ENCODE results near the gene PANK2.
"Not testable (repeated sequence)": the region's sequence is repeated elsewhere in the genome, so short reads cannot be mapped to it uniquely, and the experiment has no call there.

The PANK2 gene

DNA sequence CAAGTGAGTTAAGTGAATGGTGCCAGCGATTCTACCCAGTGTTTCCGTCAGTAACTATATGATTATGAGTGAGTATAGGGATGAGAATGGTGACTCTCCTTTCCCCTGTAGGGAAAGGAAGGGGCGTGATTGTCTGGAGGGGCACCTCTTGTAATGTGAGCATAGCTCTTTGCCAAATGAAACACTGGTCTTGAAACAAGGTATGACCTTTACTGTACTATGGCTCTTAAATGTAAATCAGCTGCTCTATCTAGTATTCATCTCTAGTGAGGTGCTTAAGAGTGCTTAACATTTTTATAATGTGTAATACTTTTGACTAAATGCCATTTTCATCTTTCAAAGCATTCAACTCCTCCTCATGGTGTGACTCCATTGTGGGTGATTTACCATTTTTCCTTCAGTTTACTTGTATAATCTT, 11.0 kb downstream of the PANK2 start:
- in situ Hi-C loops (cut with MboI; ENCODE audit: low sequenced_read_pairs), result no loop called here

DNA sequence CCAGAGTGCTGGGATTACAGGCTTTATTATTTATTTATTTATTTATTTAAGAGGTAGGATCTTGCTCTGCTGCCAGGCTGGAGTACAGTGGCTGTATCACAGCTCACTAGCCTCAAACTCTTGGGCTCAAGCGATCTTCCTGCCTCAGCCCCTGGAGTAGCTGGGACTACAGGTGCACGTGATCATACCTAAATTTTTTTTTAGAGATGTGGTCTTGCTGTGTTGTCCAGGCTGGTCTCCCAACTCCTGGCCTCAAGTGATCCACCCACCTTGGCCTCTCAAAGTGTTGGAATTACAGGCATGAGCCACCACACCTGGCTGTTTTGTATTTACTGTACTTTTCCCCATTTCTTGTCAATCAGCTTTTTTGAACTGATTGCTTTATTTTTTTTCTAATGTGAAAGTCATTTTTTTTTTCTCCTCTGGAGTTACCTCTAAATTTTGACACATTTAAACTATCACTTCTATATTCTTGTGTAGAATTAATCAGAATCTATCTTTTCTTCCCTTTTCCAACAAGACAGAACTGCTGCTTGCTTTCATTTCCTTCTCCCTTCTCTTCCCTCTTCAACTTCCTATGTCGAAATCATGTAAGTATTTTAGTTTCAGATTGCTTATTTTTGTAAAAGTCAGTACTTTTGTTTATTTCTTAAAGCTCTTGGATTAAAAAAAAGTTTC, 12.0 kb downstream of the PANK2 start:
- in situ Hi-C loops (cut with MboI; ENCODE audit: low sequenced_read_pairs), result no loop called here

DNA sequence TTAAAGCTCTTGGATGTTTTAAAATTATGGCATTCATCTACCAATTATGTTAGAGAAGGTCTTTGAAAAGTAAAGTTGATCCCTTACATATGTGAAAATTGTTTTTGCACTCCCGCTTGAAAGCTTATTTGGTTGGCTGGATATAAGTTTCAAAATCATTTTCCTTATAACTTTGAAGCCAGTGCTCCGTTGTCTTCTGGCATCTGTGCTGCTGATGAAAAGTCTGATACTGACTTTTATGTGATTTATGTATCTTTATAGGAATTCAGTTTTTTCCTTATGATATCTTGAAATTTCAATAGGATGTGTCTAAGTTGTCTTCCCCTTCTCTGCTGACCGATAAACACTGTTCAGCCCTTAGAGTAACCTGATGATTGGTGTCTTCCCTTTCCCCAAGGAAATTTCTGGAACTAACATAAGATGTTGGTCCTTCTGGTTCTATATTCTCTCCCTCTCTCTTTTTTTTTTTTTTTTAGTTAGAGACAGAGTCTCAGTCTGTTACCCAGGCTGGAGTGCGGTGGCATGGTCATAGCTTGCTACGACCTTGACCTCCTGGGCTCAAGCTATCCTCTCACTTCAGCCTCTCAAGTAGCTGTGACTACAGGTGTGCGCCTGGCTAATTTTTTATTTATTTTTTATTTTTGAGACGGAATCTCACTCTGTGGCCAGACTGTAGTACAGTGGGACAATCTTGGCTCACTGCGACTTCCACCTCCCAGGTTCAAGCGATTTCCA, 12.7 kb downstream of the PANK2 start:
- in situ Hi-C loops (cut with MboI; ENCODE audit: low sequenced_read_pairs), result no loop called here

DNA sequence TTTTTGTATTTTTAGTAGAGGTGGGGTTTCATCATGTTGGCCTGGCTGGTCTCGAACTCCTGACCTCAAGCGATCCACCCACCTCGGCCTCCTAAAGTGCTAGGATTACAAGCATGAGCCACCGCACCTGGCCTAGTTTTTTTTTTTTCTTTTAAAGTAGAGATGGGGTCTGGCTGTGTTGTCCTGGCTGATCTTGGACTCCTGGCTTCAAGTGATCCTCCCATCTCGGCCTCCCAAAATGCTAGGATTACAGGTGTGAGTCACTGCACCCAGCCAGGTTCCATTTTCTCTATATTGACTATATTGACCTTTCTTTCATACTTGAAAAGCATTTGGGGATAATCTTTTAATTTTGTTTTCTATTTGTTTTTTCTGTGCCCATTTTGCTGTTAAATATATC, 13.3 kb downstream of the PANK2 start:
- in situ Hi-C loops (cut with MboI; ENCODE audit: low sequenced_read_pairs), result no loop called here

DNA sequence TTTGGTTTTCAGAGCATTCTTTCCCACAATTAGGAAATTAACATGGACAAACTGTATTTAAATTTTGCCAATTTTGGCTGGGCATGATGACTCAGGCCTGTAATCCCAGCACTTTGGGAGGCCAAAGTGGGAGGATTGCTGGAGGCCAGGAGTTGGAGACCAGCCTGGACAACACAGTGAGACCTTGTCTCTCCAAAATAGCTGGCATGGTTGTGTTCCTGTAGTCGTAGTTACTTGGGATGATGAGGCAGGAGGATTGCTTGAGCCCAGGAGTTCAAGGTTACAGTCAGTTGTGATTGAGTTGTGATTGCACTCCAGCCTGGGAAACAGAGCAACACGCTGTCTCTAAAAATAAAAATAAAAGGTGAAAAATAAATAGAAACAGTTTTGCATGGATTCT, 15.0 kb downstream of the PANK2 start:
- in situ Hi-C loops (cut with MboI; ENCODE audit: low sequenced_read_pairs), result no loop called here

DNA sequence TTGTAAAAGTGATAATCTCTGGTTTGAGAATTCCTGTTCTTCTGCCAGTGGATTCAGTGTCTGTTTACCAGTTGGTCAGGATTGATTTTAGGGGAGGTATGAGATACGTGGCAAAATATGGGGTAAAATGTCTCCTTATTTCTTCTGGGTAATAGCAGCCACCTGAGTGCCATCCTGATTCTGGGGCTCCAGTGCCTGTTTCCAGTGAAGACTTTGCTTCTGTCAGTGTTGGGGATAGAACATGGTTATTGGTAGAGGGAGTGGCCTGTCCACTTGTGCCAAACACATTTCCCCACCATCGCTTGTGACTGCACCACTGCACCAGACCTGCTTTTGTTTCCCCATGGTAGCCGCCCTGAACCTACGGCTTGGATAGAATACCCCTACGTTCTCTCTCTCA, 15.7 kb downstream of the PANK2 start:
- in situ Hi-C loops (cut with MboI; ENCODE audit: low sequenced_read_pairs), result no loop called here

DNA sequence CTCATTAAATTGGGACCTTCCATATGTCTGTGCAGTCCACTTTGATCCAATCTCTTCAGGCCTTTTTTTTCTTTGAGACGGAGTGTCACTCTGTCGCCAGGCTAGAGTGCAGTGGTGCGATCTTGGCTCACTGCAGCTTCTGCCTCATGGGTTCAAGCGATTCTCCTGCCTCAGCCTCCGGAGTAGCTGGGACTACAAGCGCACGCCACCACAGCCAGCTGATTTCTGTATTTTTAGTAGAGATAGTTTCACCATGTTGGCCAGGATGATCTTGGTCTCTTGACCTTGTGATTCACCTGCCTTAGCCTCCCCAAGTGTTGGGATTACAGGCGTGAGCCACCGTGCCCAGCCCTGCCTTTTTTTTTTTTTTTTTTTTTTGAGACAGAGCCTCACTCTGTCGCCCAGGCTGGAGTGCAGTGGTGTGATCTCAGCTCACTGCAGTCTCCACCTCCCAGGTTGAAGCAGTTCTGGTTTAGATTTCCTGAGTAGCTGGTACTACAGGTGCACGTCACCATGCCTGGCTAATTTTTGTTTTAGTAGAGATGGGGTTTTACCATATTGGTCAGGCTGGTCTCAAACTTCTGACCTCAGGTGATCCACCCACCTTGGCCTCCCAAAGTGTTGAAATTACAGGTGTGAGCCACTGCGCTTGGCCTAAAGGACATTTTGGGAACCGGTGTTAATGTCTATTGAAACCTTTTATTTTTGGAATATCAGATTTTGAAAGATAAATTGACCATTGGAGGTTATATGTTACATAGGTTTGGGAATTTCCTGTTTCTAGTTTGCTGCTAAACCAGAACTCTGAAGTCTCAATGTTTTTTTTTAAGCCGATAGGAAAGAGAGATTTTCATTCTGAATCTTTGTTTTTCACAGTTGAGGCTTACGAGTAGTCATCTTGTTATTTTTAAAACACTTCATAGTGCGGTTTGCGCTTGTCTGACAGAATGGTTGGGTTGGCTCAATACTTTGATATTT, 17.8 kb downstream of the PANK2 start:
- in situ Hi-C loops (cut with MboI; ENCODE audit: low sequenced_read_pairs), result not testable (repeated sequence)

DNA sequence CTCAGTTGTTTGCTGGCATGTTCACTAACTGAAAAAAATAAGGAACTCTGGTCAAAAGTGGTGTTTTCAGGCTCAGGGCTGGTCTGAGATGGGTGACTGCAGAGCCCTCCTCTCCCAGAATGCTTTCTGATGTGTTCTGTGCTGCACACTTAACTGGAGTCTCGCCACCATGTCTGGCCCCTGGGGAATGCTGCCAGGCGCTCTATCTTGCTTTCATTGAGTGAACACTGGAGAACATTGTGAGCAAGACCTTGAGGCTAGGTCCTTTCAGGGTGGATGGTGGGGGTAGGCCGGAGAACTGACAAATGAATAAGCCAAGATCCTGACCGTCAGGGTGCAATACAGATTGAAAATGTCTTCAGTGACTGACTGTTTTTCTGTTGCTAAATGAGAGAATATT, 19.5 kb downstream of the PANK2 start:
- in situ Hi-C loops (cut with MboI; ENCODE audit: low sequenced_read_pairs), result no loop called here

DNA sequence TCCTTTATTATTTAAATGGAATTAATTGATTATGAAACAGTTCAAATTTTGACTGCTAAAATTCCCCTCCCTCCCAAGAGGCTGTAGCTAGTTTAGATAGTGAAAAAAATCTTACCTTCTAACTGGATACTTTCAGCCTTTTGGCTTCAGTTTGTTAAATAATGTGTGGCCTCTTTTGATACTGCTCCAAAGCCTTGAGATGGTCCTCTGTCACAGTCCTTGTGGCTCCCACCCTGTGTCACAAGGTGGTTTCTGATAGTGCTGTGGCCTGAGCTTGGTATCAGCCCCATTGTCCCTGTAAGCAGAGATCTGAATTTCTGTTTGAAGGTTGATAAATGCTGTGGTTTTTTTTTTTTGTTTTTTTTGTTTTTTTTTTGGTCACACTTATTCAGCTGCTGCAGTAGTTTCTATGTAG, 20.8 kb downstream of the PANK2 start:
- in situ Hi-C loops (cut with MboI; ENCODE audit: low sequenced_read_pairs), result no loop called here

DNA sequence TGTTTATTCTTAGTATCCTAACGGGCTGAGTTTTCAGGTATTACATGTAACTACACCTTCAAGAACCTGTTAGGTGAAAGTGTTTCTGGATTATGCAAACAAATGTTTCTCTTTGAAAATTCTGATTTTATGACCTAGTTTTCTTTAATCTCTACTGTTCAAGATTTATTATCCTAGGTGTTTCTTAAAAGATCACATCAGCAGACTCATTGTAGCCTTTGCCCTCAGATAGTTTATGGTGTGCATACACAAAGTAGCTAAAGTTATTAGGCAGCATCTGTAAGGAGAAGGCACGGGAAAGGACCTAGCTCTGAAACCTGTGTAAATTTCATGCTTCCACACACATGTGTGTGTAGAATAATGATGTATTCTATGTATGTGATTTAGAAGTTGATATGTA, 21.7 kb downstream of the PANK2 start:
- in situ Hi-C loops (cut with MboI; ENCODE audit: low sequenced_read_pairs), result no loop called here

DNA sequence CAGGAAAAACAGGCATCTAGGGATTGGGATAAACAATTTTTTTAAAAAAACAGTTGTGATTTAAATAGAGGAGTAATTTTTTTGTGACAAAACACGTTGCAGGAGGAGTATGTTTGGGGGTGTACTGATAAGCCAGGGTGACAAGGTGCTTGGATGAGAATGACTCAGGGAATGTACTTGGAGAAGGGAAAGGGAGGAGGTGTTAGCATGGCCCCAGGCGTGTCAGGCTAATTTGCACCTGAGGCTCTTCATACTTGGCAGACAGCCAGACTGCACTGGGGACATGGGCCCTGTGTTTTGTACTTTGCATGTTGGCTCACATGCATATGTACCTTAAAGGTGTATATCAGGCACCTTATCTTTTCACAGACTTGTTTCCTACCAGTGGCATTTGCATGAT, 22.8 kb downstream of the PANK2 start:
- in situ Hi-C loops (cut with MboI; ENCODE audit: low sequenced_read_pairs), result no loop called here

DNA sequence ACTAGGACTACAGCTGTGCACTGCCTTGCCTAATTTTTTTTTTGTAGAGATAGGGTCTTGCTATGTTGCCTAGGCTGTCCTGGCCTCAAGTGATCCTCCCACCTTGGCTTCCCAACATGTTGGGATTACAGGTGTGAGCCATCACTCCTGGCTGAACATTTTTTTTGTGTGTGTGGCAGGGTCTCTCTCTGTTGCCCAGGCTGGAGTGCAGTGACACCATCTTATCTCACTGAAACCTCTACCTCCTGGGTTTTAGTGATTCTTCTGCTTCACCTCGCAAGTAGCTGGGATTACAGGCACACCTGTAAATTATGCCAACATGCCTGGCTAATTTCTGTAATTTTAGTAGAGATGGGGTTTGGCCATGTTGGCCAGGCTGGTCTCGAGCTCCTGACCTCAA, 25.3 kb downstream of the PANK2 start:
- in situ Hi-C loops (cut with MboI; ENCODE audit: low sequenced_read_pairs), result no loop called here

DNA sequence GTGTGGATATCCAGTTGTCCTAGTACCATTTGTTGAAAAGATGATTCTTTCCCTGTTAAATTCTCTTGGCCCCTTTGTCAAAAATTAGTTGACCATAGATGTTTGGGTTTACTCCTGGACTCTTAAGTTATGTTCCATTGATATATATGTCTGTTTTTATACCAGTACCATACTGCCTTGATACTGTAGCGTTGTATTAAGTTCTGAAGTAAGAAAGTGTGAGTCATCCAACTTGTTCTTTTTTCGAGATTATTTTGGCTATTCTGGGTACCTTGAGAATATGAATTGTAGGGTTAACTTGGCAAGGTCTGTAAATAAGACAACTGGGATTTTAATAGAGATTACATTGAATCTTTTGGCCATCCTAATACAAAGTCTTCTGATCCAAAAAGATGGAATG, 26.5 kb downstream of the PANK2 start:
- in situ Hi-C loops (cut with MboI; ENCODE audit: low sequenced_read_pairs), result no loop called here

DNA sequence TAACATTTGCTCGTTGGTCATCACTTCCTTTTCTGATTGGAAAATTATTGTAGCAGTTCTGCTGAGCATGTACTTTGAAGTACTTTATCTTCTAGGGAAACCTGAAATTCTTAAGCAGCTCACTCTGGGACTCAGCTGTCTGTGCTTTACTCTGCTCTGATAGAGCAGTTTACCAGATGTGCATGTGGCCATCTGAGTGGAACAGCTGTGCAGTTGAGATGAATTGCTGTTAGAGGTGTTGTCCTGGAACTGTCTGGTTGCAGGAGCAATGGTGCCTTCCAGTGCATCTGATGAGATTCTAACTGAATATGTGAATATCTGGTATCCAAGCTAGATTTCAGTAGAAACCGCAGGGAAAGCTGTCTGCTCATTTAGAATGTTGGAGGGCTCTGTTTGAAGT, 27.2 kb downstream of the PANK2 start:
- in situ Hi-C loops (cut with MboI; ENCODE audit: low sequenced_read_pairs), result no loop called here

DNA sequence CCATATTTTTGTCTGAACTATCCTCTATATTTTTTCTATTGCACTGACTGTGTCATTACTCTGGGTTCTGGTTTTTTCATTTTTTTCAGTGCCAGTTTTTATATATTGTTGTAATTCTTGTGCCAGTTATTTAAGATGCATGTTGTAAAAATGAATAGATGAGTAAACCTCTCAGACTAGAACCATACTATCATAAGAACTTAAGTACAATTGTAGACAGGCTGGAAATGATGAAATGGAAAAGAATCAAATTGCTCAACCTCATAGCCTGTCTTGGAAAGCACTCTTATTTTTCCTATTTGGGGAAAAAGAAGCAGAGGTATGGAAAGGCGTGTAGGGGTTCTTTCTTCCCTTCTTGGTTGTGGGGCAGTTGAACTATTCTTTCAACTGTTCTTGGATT, 30.2 kb downstream of the PANK2 start:
- in situ Hi-C loops (cut with MboI; ENCODE audit: low sequenced_read_pairs), result no loop called here

DNA sequence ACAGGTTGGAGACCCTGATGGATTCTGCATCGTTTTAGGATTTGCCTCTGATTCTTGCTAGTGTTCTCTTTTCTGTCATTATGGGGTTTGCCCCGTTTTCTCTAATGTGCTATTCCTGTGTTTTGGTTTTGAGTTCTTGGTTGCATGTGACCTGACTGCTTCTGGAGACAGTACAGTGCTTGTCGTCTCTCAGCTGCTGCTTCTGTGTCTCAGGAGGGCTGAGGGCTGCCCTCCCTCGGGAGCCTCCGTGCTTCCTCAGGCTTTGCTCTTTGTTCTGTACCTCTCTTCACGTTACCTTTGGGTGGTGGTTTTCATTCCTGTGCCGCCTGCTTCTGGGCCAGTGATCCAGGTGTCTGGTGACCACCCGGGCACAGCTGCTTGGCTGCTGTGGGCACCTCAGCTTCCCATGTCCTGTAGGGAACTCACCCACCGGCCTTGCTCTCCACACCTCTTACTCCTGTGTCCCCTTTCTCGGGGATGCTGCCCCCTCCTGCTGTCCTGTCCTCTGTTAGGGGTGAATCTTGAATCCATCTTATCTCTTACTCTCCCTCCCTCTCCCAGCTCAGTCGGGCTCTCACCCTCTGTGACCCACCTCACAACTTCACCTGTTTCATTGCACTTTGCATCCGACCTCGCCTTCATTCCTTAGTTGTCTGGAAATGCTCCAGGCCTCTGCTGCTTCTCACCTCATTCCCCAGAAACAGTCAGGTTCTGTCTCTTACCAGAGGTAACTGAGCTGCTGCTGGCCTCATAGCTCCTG, 33.2 kb downstream of the PANK2 start:
- in situ Hi-C loops (cut with MboI; ENCODE audit: low sequenced_read_pairs), result no loop called here

DNA sequence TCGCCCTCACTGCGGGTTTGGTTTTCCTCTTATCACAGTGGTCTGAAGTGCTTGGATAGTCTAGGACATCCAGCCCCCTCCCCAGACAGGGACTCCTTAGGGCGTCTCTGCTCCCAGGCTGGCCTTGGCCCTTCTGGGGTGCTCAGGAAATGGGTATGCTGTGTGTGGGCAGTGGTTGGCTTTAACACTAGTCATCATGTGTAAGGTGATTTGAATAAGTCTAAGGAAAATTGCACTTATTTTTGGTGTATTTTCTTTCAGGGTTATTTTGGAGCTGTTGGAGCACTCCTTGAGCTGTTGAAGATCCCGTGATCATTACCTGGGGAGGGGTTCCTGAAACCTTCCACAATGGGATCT, 33.8 kb downstream of the PANK2 start:
- in situ Hi-C loops (cut with MboI; ENCODE audit: low sequenced_read_pairs), result no loop called here

DNA sequence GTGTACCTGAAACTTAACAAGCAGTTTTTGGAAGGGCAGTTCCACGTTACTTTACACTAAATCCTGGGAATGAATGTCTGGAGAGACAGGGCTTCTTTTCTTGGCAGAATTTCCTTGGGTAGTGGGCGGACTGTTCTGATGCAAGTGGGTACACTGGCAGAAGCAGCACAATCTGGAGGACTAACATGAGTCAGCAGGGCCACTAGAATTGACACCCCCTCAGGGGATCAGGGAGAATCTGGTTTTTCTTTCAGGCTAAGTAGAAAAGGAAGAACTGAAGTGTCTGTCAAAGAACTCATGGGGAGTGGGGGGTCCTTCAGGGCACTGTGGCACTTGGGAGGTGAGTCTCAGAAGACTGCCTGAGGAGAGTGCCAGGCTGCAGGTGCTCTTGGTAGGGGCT, 34.6 kb downstream of the PANK2 start:
- in situ Hi-C loops (cut with MboI; ENCODE audit: low sequenced_read_pairs), result no loop called here

DNA sequence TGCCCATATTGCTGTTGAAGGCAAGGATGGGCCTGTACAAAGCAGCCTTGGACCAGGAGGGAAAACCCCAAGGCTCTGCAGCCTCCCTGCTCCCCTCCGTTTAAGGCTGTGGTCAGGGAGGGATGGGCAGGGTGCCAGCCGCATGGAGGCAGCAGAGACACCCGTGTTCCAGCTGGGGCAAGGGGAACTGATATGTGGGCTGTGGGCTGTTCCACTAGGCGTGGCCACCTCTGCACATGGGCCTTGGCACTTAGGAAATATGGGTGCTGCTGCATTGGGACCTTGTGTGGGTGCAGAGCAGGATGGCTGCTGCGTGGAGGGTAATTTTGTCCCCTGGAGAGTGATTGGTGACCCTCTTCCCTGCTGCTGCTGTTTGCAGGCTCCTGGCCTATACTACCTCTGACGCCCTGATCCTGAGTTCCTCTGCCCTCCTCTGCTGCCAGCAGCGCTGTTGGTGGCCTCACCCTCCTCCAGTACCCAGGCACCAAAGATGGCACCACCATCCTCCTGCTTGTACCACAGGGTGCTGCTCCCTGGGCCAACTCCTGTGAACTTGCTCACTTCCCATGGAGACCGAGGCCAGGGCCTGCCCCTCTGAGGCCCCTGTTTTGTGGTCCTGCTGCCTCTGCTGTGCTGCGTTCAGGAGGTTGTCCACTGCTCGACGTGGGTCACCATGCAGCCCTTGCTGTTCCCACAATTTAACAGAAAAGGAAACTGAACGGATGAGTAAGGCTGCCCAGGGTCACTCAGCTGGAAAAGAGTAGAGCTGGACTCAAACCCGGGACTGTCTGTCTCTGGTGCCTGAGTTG, 35.3 kb downstream of the PANK2 start:
- in situ Hi-C loops (cut with MboI; ENCODE audit: low sequenced_read_pairs), result no loop called here

DNA sequence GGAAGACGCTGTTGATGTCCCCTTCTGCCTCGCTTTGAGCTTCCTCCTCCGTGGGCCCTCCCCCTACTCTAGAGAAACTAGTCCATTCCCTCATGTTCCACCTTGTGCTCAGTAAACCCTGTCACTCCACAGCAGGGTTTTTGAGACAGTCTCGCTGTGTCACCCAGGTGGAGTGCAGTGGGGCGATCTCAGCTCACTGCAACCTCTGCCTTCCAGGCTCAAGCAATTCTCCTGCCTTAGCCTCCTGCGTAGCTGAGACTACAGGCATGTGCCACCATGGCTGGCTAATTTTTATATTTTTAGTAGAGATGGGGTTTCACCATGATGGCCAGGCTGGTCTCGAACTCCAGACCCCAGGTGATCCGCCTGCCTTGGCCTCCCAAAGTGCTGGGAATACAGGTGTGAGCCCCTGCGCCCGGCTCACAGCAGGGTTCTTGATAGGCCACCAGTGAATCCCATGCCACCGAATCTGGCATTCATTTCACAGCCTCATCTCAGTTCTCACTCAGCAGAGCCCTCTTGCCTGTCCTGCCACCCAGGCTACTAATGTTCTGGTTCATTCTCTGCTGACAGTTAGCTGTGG, 36.0 kb downstream of the PANK2 start:
- in situ Hi-C loops (cut with MboI; ENCODE audit: low sequenced_read_pairs), result no loop called here

All from HL-60/S4 (cell line).